A549 treated with Hydrocortisone at 1 μM for 4 hours (cell line): ENCODE measurements around the gene HSPB3. TPM values are rescaled to one million over a fixed set of nuclear protein-coding genes. Genes with fewer than 3 reads are reported as not detected.

ENCODE experiments used
- total RNA-seq: library from RNA; stranded (reverse); fragments of 200-300 nt; extraction: Qiagen RNA extraction; gene quantifications from 5 replicates; pipeline ENCODE4 v1.2.3, GENCODE V29; 2022

HSPB3 gene
- total RNA-seq: 0.23 TPM in 1 of 5 replicates, not detected in the others

GRCh38 chr5:54455413-54456157 is at the start of gene HSPB3:
TSS of gene HSPB3 (plus strand) at chr5:54455699. CDS start at chr5:54455790, 91 bp downstream.

Other genes starting within 250 kb of the HSPB3 start
- 3.0 to 5.6 TPM (median 4.1 TPM) in 5 replicates for gene ARL15, start 145.1 kb upstream of the HSPB3 start, total RNA-seq
- gene SNX18, start 62.1 kb downstream of the HSPB3 start, total RNA-seq: 4.1 to 6.4 TPM (median 5.9 TPM) in 5 replicates